Small intestine (tissue), 7 donors: Measurements from ENCODE around the gene TRPV4. TPM values are rescaled to one million over a fixed set of nuclear protein-coding genes. Genes with fewer than 3 reads are reported as not detected.

Experiments used
- DNase-seq, 2 donors: peaks; one replicate each; pipeline versions ENCODE4 v3.0.0 to v3.0.0-alpha.2; 2013
- FAIRE-seq: peaks from 2 replicates; lab custom pipeline; 2012; peaks lifted over from hg19 to GRCh38; lab: Jason Lieb, UNC
- H3K27ac ChIP-seq, 3 donors: one replicate each; pipeline ENCODE4 v1.5.1; 2013; ENCODE audit warnings: low read length in 2 of 3, mild to moderate bottlenecking in 2 of 3, control low read depth in 1 of 3, inconsistent platforms in 1 of 3, low read depth in 1 of 3, moderate library complexity in 1 of 3
- H3K27me3 ChIP-seq, 3 donors: one replicate each; pipeline ENCODE4 v1.6.1; 2013; ENCODE audit warnings: low read length in 3 of 3, inconsistent platforms in 1 of 3; ENCODE audit not compliant: control insufficient read depth in 3 of 3, insufficient read depth in 3 of 3
- H3K36me3 ChIP-seq, 3 donors: one replicate each; pipeline ENCODE4 v1.6.1; 2013; ENCODE audit warnings: low read length in 3 of 3, inconsistent platforms in 1 of 3, low read depth in 1 of 3, mild to moderate bottlenecking in 1 of 3, moderate library complexity in 1 of 3; ENCODE audit not compliant: control insufficient read depth in 3 of 3, insufficient read depth in 2 of 3
- H3K4me1 ChIP-seq, 3 donors: one replicate each; pipeline ENCODE4 v1.6.1; 2013; ENCODE audit warnings: low read length in 2 of 3, inconsistent platforms in 1 of 3, low read depth in 1 of 3, mild to moderate bottlenecking in 1 of 3, moderate library complexity in 1 of 3; ENCODE audit not compliant: control insufficient read depth in 3 of 3, insufficient read depth in 2 of 3
- H3K4me3 ChIP-seq, 3 donors: one replicate each; pipeline ENCODE4 v1.5.1; 2013; ENCODE audit warnings: low read length in 3 of 3, control low read depth in 1 of 3, inconsistent platforms in 1 of 3, low read depth in 1 of 3, mild to moderate bottlenecking in 1 of 3, moderate library complexity in 1 of 3
- H3K9me3 ChIP-seq, 2 donors: one replicate each; pipeline ENCODE4 v1.6.1; 2013; ENCODE audit warnings: low read depth in 1 of 2, low read length in 1 of 2; ENCODE audit not compliant: control insufficient read depth in 2 of 2, insufficient read depth in 1 of 2
- WGBS, 3 donors: extraction: QIAGEN DNeasy Blood & Tissue Kit; methylation state at CpG; one replicate each; pipeline ENCODE4 v1.1.7; 2013; 5-methylcytosine and 5-hydroxymethylcytosine counted together
- polyA plus RNA-seq, 4 donors: library from polyadenylated mRNA; stranded (reverse) in 3 of 4; unstranded in 1 of 4; fragments of 200-250 nt in 3 of 4; fragments of 120-200 nt in 1 of 4; gene quantifications; one replicate each; pipeline versions ENCODE4 v1.2.1 to v1.2.3, GENCODE V29; 2013
- donor health status: healthy with polysubstance abuse.
- donor health status: control.
- donor health status: control.
- donor health status: Bipolar disorder and iron deficiency.
- donor health status: healthy.

The TRPV4 gene
- polyA plus RNA-seq, 4 donors = 0.39 to 2.2 TPM; not detected in 2

DNA sequence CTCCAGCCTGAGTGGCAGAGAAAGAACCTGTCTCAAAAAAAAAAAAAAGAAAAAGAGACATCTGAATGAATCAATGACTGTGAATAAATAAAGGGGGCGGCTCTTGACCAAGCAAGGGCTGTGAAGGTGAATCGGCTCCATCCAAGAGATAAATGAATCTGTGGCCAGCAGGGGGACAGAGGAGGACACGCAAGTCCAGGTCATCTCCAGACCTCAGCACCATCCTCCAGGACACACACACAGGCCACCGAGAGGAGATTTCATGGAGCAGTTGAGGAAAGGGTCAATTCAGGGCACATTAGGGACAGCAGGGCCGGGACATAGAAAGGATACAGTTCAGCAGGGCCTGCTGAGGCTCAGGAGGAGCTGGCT is 21.6 kb downstream of the TRPV4 start:
- FAIRE-seq (no peak), DNase-seq (no peak)
- Histone ChIP-seq H3K27ac (no peak overlapping the region), H3K4me3 (no peak overlapping the region), H3K4me1 (no peaks in the 10 kb centered on the region), H3K27me3 (peaks cover 0 to 2% (median 0%) of the 10 kb centered on the region in 3 donors), H3K9me3 (no peaks in the 10 kb centered on the region), H3K36me3 (no peaks in the 10 kb centered on the region)
- WGBS, 3 donors = 48 to 72% (median 51%) methylated on average over 5 of the region's 5 CpGs

DNA sequence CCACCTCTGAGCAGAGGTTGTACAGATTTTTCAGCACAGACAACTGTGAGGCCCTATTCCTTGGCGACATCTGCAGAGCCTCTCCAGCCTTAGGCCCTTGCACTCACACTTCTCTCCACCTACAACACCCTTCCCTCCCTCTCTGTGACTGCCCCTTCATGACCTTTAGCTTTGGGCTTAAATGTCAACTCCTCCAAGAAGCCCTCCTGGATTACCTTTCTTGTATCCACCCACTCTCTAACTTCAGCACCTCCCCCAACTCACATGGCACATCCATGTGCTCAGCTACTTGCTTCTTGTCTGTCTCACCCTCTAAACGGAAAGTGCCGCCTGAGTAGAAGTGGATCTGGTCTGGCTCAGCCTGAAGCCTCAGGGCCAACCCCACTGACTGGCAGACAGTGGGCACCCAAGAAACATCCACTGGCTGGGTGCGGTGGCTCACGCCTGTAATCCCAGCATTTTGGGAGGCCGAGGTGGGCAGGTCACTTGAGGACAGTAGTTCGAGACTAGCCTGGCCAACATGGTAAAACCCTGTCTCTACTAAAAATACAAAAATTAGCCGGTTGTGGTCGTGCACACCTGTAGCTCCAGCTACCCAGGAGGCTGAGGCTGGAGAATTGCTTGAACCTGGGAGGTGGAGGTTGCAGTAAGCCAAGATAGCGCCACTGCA is 22.1 kb downstream of the TRPV4 start:
- WGBS, 3 donors = 84 to 91% (median 85%) methylated on average over 10 of the region's 10 CpGs
- FAIRE-seq (no peak), DNase-seq (no peak)
- no peaks in the 10 kb centered on the region for H3K9me3 ChIP-seq
- no peaks in the 10 kb centered on the region for H3K36me3 ChIP-seq
- H3K4me3 ChIP-seq = no peak overlapping the region
- H3K27ac ChIP-seq = no peak overlapping the region
- H3K4me1 ChIP-seq = no peaks in the 10 kb centered on the region
- H3K27me3 ChIP-seq = peaks cover 0 to 2% (median 0%) of the 10 kb centered on the region in 3 donors

DNA sequence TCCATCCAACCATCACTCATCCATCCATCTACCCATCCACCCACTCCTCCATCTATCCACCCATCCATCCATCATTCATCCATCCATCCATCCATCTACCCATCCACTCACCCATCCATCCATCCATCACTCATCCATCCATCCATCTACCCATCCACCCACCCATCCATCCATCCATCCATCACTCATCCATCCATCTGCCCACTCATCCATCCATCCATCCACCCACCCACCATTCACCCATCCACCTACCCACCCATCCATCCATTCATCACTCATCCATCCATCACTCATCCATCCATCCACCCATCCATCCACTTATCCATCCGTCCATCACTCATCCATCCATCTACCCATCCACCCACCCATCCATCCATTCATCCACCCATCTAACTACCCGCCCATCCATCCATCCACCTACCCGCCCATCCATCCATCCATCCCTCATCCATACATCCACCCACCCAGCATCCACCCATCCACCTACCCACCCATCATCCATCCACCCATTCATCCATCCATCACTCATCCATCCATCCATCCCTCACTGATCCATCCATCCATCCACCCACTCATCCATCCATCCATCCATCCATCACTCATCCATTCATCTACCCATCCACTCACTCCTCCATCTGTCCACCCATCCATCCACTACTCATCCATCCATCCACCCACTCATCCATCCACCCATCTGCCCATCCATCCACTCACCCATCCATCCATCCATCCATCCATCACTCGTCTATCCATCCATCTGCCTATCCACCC is 24.1 kb downstream of the TRPV4 start:
- FAIRE-seq (no peak), DNase-seq (no peak)
- WGBS, 3 donors = 90 to 94% (median 92%) methylated on average over 4 of the region's 4 CpGs
- no peaks in the 10 kb centered on the region for H3K36me3 ChIP-seq
- no peak overlapping the region for H3K27ac ChIP-seq
- no peak overlapping the region for H3K4me3 ChIP-seq
- no peaks in the 10 kb centered on the region for H3K9me3 ChIP-seq
- no peaks in the 10 kb centered on the region for H3K4me1 ChIP-seq
- H3K27me3 ChIP-seq = no peaks in the 10 kb centered on the region

DNA sequence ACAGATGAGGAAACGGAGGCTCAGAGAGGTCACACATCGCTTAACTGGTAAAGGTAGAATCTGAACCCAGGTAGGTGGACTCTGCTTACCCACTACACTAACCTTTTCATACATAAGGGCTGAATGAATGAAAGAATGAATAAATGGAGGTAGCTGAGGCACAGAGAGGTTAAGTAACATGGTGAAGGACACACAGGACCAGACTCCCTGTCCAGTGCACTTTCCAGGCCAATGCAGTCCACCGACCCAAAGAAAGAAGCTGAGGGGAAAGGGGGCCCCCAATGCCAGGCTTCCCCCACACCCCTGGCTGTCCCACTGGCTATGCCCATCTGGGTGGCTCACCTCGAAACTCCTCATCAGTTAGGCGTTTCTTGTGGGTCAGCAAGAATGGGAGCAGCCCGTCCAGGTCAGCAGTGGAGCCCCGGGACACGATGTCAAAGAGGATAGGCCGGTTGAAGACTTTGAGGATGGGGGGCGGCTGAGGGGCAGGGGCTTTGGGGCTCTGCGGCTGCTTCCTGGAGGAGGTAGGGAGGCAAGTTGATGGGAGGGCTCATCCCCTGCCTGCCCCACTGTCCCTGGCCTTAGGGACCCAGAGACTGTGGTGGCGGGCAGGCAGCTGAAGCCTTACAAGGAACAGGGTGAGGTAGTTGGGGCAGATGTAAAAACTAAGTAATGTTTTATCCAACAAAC is 25.1 kb downstream of the TRPV4 start:
- Histone ChIP-seq H3K4me1 (no peaks in the 10 kb centered on the region), H3K36me3 (no peaks in the 10 kb centered on the region), H3K9me3 (no peaks in the 10 kb centered on the region), H3K4me3 (no peak overlapping the region), H3K27ac (no peak overlapping the region), H3K27me3 (no peaks in the 10 kb centered on the region)
- WGBS, 3 donors = 93 to 95% (median 93%) methylated on average over 11 to 12 of the region's 12 CpGs
- FAIRE-seq (no peak), DNase-seq (no peak)

DNA sequence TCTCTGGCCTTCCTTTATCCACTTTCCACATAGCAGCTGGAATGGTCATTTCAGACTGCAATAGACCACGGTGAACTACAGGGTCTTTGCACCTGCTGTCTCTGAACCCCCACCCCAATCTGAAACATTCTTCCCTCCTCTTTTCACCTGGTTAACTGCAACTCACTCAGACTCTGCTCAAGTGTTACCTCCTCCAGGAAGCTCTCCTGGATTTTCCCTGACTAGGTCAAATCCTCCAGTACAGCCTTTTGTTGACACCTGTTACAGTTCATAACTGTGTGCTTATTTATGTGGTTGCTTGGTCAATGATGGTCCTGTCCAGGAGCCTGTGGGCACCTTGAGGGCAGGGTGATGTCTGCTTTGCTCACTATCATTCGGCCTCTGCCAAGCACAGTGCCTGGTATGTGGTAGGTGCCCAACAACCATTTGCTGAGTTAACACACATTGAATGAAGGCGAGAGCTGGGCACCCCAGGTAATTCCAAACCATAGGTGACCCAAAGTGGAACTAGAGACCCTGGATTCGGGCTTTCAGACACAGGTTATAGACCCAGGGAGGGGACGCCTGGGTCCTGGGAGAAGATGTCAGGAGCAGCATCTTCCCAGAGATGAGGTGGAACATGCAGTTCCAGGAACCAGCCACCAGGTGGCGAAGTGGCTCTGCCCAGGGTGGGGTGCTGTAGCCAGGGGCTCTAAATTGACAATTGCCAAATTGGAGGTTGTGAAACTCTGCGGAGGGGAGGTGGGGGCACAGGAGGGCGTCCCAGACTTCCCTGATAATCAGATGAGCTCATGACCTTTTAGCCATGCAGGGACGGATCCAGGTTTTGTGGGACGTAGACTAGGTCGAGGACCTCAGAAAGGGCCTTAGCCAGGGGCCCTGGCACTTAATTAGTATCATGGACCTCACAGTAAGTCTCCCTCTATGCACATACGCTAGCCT is 28.1 kb downstream of the TRPV4 start:
- no peaks in the 10 kb centered on the region for H3K4me1 ChIP-seq
- FAIRE-seq (no peak), DNase-seq (peak; percentile 49 to 72)
- H3K4me3 ChIP-seq = no peak overlapping the region
- H3K27me3 ChIP-seq = no peaks in the 10 kb centered on the region
- WGBS, 3 donors = 41 to 43% (median 42%) methylated on average over 12 of the region's 12 CpGs
- peaks cover 0 to 2% (median 0%) of the 10 kb centered on the region in 3 donors for H3K36me3 ChIP-seq
- H3K9me3 ChIP-seq = no peaks in the 10 kb centered on the region
- no peak overlapping the region for H3K27ac ChIP-seq

DNA sequence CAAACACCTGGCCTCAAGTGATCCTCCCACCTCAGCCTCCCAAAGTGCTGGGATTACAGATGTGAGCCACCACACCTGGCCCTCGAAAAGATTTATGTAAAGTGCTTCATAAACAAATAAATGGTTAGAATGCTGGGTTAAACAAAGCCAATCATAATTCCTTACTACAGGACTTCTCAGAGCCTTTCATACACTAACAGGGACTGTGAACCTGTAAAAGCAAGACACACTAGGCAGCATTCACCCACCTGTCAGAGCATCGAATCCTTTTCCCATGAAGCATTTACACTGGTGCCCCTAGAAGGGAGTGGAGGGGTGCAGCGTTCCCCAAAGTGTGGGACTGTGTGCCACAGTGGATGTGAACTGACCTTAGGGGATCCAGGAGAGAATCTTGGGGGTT is 29.5 kb downstream of the TRPV4 start:
- Histone ChIP-seq H3K4me1 (no peaks in the 10 kb centered on the region), H3K36me3 (peaks cover 0 to 2% (median 0%) of the 10 kb centered on the region in 3 donors), H3K4me3 (no peak overlapping the region), H3K27ac (no peak overlapping the region), H3K27me3 (no peaks in the 10 kb centered on the region), H3K9me3 (no peaks in the 10 kb centered on the region)
- DNase-seq = no peak
- WGBS, 3 donors = 69 to 89% (median 69%) methylated on average over 3 of the region's 3 CpGs
- no peak for FAIRE-seq

DNA sequence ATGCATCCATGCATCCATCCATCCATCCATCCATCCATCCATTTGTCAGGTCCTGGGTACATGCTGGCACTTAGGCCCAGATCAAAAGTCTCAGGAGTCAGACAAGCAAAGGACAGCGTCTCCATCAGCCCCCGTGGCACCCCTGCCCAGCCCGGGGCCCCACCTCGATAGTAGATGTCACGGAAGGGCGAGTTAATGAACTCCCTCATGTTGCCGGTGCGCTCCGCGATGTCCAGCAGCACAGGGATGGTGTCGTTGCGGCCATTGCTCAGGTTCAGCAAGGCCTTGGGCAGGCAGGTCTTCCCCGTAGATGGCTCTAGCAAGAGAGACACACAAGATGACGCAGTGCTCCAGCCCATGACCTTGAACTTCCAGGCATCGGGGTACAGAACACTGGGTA is 30.4 kb downstream of the TRPV4 start:
- FAIRE-seq (no peak), DNase-seq (no peak)
- Histone ChIP-seq H3K4me1 (no peaks in the 10 kb centered on the region), H3K36me3 (peaks cover 0 to 5% (median 0%) of the 10 kb centered on the region in 3 donors), H3K4me3 (no peak overlapping the region), H3K9me3 (no peaks in the 10 kb centered on the region), H3K27ac (no peak overlapping the region), H3K27me3 (no peaks in the 10 kb centered on the region)
- 88 to 94% (median 90%) methylated on average over 15 of the region's 15 CpGs for WGBS, 3 donors

DNA sequence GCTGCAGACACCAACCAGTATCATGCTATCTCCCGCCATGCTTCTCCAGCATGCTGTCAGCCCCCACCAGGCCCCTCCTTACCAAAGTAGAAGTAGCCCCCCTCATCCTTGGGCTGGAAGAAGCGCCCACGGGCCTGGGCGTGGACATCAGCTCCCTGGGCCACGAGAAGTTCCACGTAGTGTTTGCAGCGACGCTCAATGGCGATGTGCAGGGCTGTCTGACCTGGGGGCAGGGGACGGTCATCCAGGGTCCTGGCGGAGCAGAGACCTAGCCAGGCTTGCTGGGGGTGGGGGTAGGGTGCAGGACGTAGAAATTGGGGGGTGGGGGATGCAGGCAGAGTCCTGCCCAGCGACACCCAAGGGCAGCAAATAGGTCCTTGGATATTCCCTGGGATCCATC is 32.7 kb downstream of the TRPV4 start:
- Histone ChIP-seq H3K4me3 (no peak overlapping the region), H3K36me3 (peaks cover 0 to 5% (median 0%) of the 10 kb centered on the region in 3 donors), H3K27ac (no peak overlapping the region), H3K9me3 (no peaks in the 10 kb centered on the region), H3K4me1 (no peaks in the 10 kb centered on the region), H3K27me3 (no peaks in the 10 kb centered on the region)
- FAIRE-seq (no peak), DNase-seq (no peak)
- 88 to 91% (median 89%) methylated on average over 13 of the region's 13 CpGs for WGBS, 3 donors
